ACC112 (cell line): ENCODE results near the gene DNM3.
"Not testable (repeated sequence)": the region's sequence is repeated elsewhere in the genome, so short reads cannot be mapped to it uniquely, and the experiment has no call there.

ENCODE experiments used
- H2AFZ ChIP-seq: fragments of 200-600 bp; sonication (generic); one replicate; pipeline ENCODE4 v1.6.0; 2017; ENCODE audit warnings: antibody characterized with exemption, low read length; ENCODE audit not compliant: unreplicated experiment
- H3K27ac ChIP-seq: fragments of 200-600 bp; sonication (generic); 2 replicates; pipeline ENCODE4 v1.5.1; 2014; ENCODE audit warnings: low read depth, mild to moderate bottlenecking, antibody characterized with exemption, low read length, moderate library complexity
- H3K27me3 ChIP-seq: fragments of 200-600 bp; sonication (generic); 2 replicates; pipeline ENCODE4 v1.6.1; 2014; ENCODE audit warnings: mild to moderate bottlenecking, antibody characterized with exemption, low read length, moderate library complexity, mixed read lengths; ENCODE audit not compliant: insufficient read depth
- H3K36me3 ChIP-seq: fragments of 200-600 bp; sonication (generic); 2 replicates; pipeline ENCODE4 v1.6.1; 2016; ENCODE audit warnings: mild to moderate bottlenecking, antibody characterized with exemption, low read length, moderate library complexity, mixed read lengths; ENCODE audit not compliant: insufficient read depth
- H3K4me1 ChIP-seq: fragments of 200-600 bp; sonication (generic); one replicate; pipeline ENCODE4 v1.6.1; 2016; ENCODE audit warnings: low read length, mixed read lengths; ENCODE audit not compliant: insufficient read depth, unreplicated experiment, control insufficient read depth
- H3K4me3 ChIP-seq: fragments of 200-600 bp; sonication (generic); 2 replicates; pipeline ENCODE4 v1.5.1; 2014; ENCODE audit warnings: mild to moderate bottlenecking, low read depth, low read length
- H3K79me2 ChIP-seq: fragments of 200-600 bp; sonication (generic); one replicate; pipeline ENCODE4 v1.6.0; 2016; ENCODE audit warnings: low read length; ENCODE audit not compliant: control insufficient read depth, unreplicated experiment, insufficient read depth

Gene DNM3

GRCh38 chr1:172069051-172069450 lies 227.8 kb downstream of the DNM3 start:
- Histone ChIP-seq H3K79me2 (no peaks in the 10 kb centered on the region), H3K27me3 (no peaks in the 10 kb centered on the region), H3K4me1 (no peaks in the 10 kb centered on the region), H3K27ac (no peak overlapping the region), H3K36me3 (no peaks in the 10 kb centered on the region), H3K4me3 (no peak overlapping the region), H2AFZ (no peak overlapping the region)

- Histone ChIP-seq H3K27ac (no peak overlapping the region), H3K36me3 (no peaks in the 10 kb centered on the region), H3K4me3 (no peak overlapping the region), H3K79me2 (no peaks in the 10 kb centered on the region), H3K4me1 (no peaks in the 10 kb centered on the region), H2AFZ (no peak overlapping the region), H3K27me3 (no peaks in the 10 kb centered on the region)
These were observed 228.2 kb downstream of the DNM3 start for GRCh38 chr1:172069534-172069933.

GRCh38 chr1:172070055-172070454 lies 228.8 kb downstream of the DNM3 start:
- Histone ChIP-seq H3K4me3 (no peak overlapping the region), H3K36me3 (no peaks in the 10 kb centered on the region), H3K27ac (no peak overlapping the region), H2AFZ (no peak overlapping the region), H3K79me2 (no peaks in the 10 kb centered on the region), H3K4me1 (no peaks in the 10 kb centered on the region), H3K27me3 (no peaks in the 10 kb centered on the region)

DNA sequence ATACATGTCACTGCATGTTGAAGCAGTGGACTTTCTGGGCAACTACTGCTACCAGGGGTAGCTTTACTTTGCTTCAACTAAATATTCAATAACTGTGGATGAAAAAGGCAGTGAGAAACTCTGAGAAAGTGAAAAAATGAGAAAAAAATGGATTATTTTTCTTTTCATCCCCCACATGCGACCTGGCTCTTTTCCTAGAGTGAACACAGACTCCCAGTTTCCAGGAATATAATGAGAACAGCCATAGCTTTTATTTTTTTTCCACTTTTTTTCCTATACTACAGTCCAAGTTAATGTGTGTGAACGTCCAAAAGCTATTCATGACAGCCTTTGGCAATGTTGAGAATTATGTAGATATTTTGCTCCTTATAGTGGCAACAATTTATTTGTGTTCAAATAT lies 230.4 kb downstream of the DNM3 start:
- H3K79me2 ChIP-seq, result no peaks in the 10 kb centered on the region
- no peak overlapping the region for H3K27ac ChIP-seq
- H3K4me1 ChIP-seq, result no peaks in the 10 kb centered on the region
- no peak overlapping the region for H3K4me3 ChIP-seq
- H2AFZ ChIP-seq, result no peak overlapping the region
- H3K36me3 ChIP-seq, result no peaks in the 10 kb centered on the region
- H3K27me3 ChIP-seq, result no peaks in the 10 kb centered on the region

GRCh38 chr1:172079859-172080258 lies 238.6 kb downstream of the DNM3 start:
- H3K36me3 ChIP-seq, H2AFZ ChIP-seq, H3K4me1 ChIP-seq, H3K4me3 ChIP-seq, H3K27me3 ChIP-seq, H3K27ac ChIP-seq, H3K79me2 ChIP-seq: not testable (repeated sequence)

- Histone ChIP-seq H3K27ac (no peak overlapping the region), H3K36me3 (no peaks in the 10 kb centered on the region), H3K4me3 (no peak overlapping the region), H3K27me3 (no peaks in the 10 kb centered on the region), H2AFZ (no peak overlapping the region), H3K79me2 (no peaks in the 10 kb centered on the region), H3K4me1 (no peaks in the 10 kb centered on the region)
These were observed 241.9 kb downstream of the DNM3 start for GRCh38 chr1:172083191-172083590.

- Histone ChIP-seq H3K79me2 (no peaks in the 10 kb centered on the region), H3K27ac (no peak overlapping the region), H2AFZ (no peak overlapping the region), H3K4me1 (no peaks in the 10 kb centered on the region), H3K27me3 (no peaks in the 10 kb centered on the region), H3K36me3 (no peaks in the 10 kb centered on the region), H3K4me3 (no peak overlapping the region)
These were observed 243.6 kb downstream of the DNM3 start for GRCh38 chr1:172084876-172085275.

- Histone ChIP-seq H3K36me3 (no peaks in the 10 kb centered on the region), H3K4me3 (no peak overlapping the region), H3K27ac (no peak overlapping the region), H3K4me1 (no peaks in the 10 kb centered on the region), H3K79me2 (no peaks in the 10 kb centered on the region), H3K27me3 (no peaks in the 10 kb centered on the region), H2AFZ (no peak overlapping the region)
These were observed 244.0 kb downstream of the DNM3 start for GRCh38 chr1:172085317-172085716.

GRCh38 chr1:172086137-172086536 lies 244.8 kb downstream of the DNM3 start:
- H3K36me3 ChIP-seq, result no peaks in the 10 kb centered on the region
- no peaks in the 10 kb centered on the region for H3K27me3 ChIP-seq
- no peak overlapping the region for H3K27ac ChIP-seq
- no peaks in the 10 kb centered on the region for H3K4me1 ChIP-seq
- H3K79me2 ChIP-seq, result no peaks in the 10 kb centered on the region
- H3K4me3 ChIP-seq, result no peak overlapping the region
- no peak overlapping the region for H2AFZ ChIP-seq

GRCh38 chr1:172088256-172088655 lies 247.0 kb downstream of the DNM3 start:
- Histone ChIP-seq H3K27me3 (no peaks in the 10 kb centered on the region), H3K79me2 (no peaks in the 10 kb centered on the region), H2AFZ (no peak overlapping the region), H3K27ac (no peak overlapping the region), H3K4me1 (no peaks in the 10 kb centered on the region), H3K36me3 (no peaks in the 10 kb centered on the region), H3K4me3 (no peak overlapping the region)

GRCh38 chr1:172089768-172090510 lies 248.6 kb downstream of the DNM3 start:
- Histone ChIP-seq H2AFZ (no peak overlapping the region), H3K27me3 (no peaks in the 10 kb centered on the region), H3K79me2 (no peaks in the 10 kb centered on the region), H3K4me1 (no peaks in the 10 kb centered on the region), H3K27ac (no peak overlapping the region), H3K36me3 (no peaks in the 10 kb centered on the region), H3K4me3 (no peak overlapping the region)
